Panc1 (cell line): ENCODE results near the gene SERPINA4. TPM values are rescaled to one million over a fixed set of nuclear protein-coding genes. Genes with fewer than 3 reads are reported as not detected.

Experiments
- ATAC-seq: fragments of 200-7000 bp; cut with Tn5 transposase; 2 replicates; pipeline ENCODE4 v1.9.1; 2020; ENCODE audit warnings: mild to moderate bottlenecking, moderate library complexity
- BruUV-seq: library from RNA; stranded (reverse); fragments of 400-500 nt; replicated peaks from 2 replicates; lab custom pipeline; 2021; lab: Mats Ljungman, UMichigan
- CTCF ChIA-PET: fragments of 300-600 bp; sonication (Branson Sonifier 250); formaldehyde crosslinking; loops from one replicate; lab custom pipeline; 2022; ENCODE audit warnings: antibody characterized with exemption; lab: Charles Lee
- POLR2A ChIA-PET: fragments of 300-600 bp; sonication (Branson Sonifier 250); formaldehyde crosslinking; loops from one replicate; lab custom pipeline; 2022; ENCODE audit warnings: antibody characterized with exemption; lab: Charles Lee
- DNase-seq: peaks from one replicate; pipeline ENCODE4 v3.0.0-alpha.2; 2010; ENCODE audit warnings: low read depth, low spot score
- H3K27ac ChIP-seq: 2 replicates; pipeline ENCODE4 v1.5.1; 2011; ENCODE audit warnings: mild to moderate bottlenecking, low read length, inconsistent platforms
- H3K27me3 ChIP-seq: fragments of 200-500 bp; sonication (Bioruptor generic); 2 replicates; pipeline ENCODE4 v1.6.0; 2014; ENCODE audit warnings: low read length, inconsistent platforms; ENCODE audit not compliant: control insufficient read depth, insufficient read depth
- H3K36me3 ChIP-seq: fragments of 200-500 bp; sonication (Bioruptor generic); 2 replicates; pipeline ENCODE4 v1.5.1; 2014; ENCODE audit warnings: inconsistent platforms, mild to moderate bottlenecking, low read length, moderate library complexity; ENCODE audit not compliant: control insufficient read depth, insufficient read depth
- H3K4me1 ChIP-seq: 2 replicates; pipeline ENCODE4 v1.5.1; 2011; ENCODE audit warnings: inconsistent platforms, mild to moderate bottlenecking, low read length, moderate library complexity; ENCODE audit not compliant: control insufficient read depth, insufficient read depth
- H3K4me3 ChIP-seq, 2 experiments: 2 replicates each; pipeline ENCODE4 v1.5.1; 2011 to 2012; ENCODE audit warnings: low read depth in 2 of 2, low read length in 2 of 2, mild to moderate bottlenecking in 2 of 2, inconsistent platforms in 1 of 2, moderate library complexity in 1 of 2
- H3K9me3 ChIP-seq: fragments of 200-500 bp; sonication (Bioruptor generic); 2 replicates; pipeline ENCODE4 v1.5.1; 2014; ENCODE audit warnings: low read depth, mild to moderate bottlenecking, inconsistent platforms, low read length, moderate library complexity; ENCODE audit not compliant: control insufficient read depth, insufficient read depth
- CTCF ChIP-seq: fragments of 450-650 bp; IDR thresholded peaks from 2 replicates; pipeline ENCODE4 v1.5.1; 2017; ENCODE audit warnings: mild to moderate bottlenecking
- POLR2AphosphoS5 ChIP-seq: IDR thresholded peaks from 2 replicates; pipeline ENCODE4 v1.6.1; 2012; ENCODE audit warnings: mild to moderate bottlenecking, low read depth, low read length, moderate library complexity
- REST ChIP-seq, 2 experiments: IDR thresholded peaks; 2 replicates each; pipeline ENCODE4 v1.6.1; 2011 to 2012; ENCODE audit warnings: low read depth in 2 of 2, control low read depth in 1 of 2, low read length in 1 of 2, mild to moderate bottlenecking in 1 of 2, moderate library complexity in 1 of 2; ENCODE audit not compliant: insufficient read depth in 1 of 2
- SIN3A ChIP-seq: IDR thresholded peaks from 2 replicates; pipeline ENCODE4 v1.6.1; 2012; ENCODE audit warnings: low read depth, mild to moderate bottlenecking, low read length, moderate library complexity, borderline replicate concordance; ENCODE audit not compliant: insufficient read depth
- TCF7L2 ChIP-seq: IDR thresholded peaks from 2 replicates; pipeline ENCODE4 v1.6.1; 2011; ENCODE audit warnings: mild to moderate bottlenecking, low read depth, low read length, inconsistent platforms
- in situ Hi-C: cut with HindIII; loops from 2 replicates; pipeline ENCODE4 v1.10.0; 2016; ENCODE audit warnings: low sequenced_read_pairs, low pct_unique_long_range_greater_than_20kb
- intact Hi-C: fragments of 100-400 bp; cut with micrococcal nuclease; formaldehyde crosslinking; loops from one replicate; pipeline ENCODE4 v1.10.0; 2022; ENCODE audit not compliant: unreplicated experiment
- total RNA-seq: library from RNA; stranded (reverse); gene quantifications from one replicate; pipeline ENCODE4 v1.2.1, GENCODE V29; 2021; ENCODE audit not compliant: unreplicated experiment

Gene SERPINA4
- total RNA-seq, 1 experiment from 2014 or later, result 0.10 TPM

GRCh38 chr14:94594441-94594840 lies 33.2 kb downstream of the SERPINA4 start:
- ChIA-PET POLR2A (no interaction called here), CTCF (no interaction called here)
- Histone ChIP-seq H3K4me3 (no peak overlapping the region), H3K36me3 (no peaks in the 10 kb centered on the region), H3K27me3 (no peaks in the 10 kb centered on the region), H3K9me3 (no peaks in the 10 kb centered on the region), H3K27ac (no peak overlapping the region), H3K4me1 (peaks cover 13% of the 10 kb centered on the region)
- intact Hi-C loops, result no loop called here
- TF ChIP-seq CTCF (no peak), POLR2AphosphoS5 (no peak), REST (IDR thresholded peaks at IDR 0.05; ENCODE audit: insufficient read depth in 1 of 2, low read depth in 2 of 2, low read length in 1 of 2) (no peak), TCF7L2 (no peak), SIN3A (no peak)
- DNase-seq (no peak), ATAC-seq (no peak)
- BruUV-seq, result no TSS peak
- in situ Hi-C loops, result no loop called here

GRCh38 chr14:94595912-94596311 lies 34.7 kb downstream of the SERPINA4 start:
- intact Hi-C loops, result no loop called here
- Histone ChIP-seq H3K9me3 (no peaks in the 10 kb centered on the region), H3K36me3 (no peaks in the 10 kb centered on the region), H3K27me3 (no peaks in the 10 kb centered on the region), H3K27ac (no peak overlapping the region), H3K4me1 (peaks cover 27% of the 10 kb centered on the region), H3K4me3 (no peak overlapping the region)
- ChIA-PET POLR2A (no interaction called here), CTCF (no interaction called here)
- no peak for ATAC-seq
- TF ChIP-seq TCF7L2 (no peak), REST (IDR thresholded peaks at IDR 0.05; ENCODE audit: insufficient read depth in 1 of 2, low read depth in 2 of 2, low read length in 1 of 2) (no peak), SIN3A (no peak), POLR2AphosphoS5 (no peak), CTCF (no peak)
- DNase-seq, result no peak
- BruUV-seq, result no TSS peak
- in situ Hi-C loops, result no loop called here
